Spleen (tissue), 11 donors: ENCODE results near the gene PAOX. TPM values are rescaled to one million over a fixed set of nuclear protein-coding genes. Genes with fewer than 3 reads are reported as not detected.

ENCODE experiments used
- DNase-seq: peaks from one replicate; pipeline ENCODE4 v3.0.0-alpha.2; 2020
- H3K27ac ChIP-seq, 8 donors: fragments of 200-600 bp; sonication (generic) in 7 of 8; 1 replicate in 4 of 8; 2 replicates in 4 of 8; pipeline versions ENCODE4 v1.5.0 to v1.8.0; 2016 to 2021; ENCODE audit warnings: inconsistent platforms in 4 of 8, mild to moderate bottlenecking in 4 of 8, moderate library complexity in 1 of 8
- H3K27me3 ChIP-seq, 7 donors: fragments of 200-600 bp; sonication (generic) in 6 of 7; replicated peaks in 1 of 7; 1 replicate in 4 of 7; 2 replicates in 3 of 7; pipeline versions ENCODE4 v1.5.0 to v1.8.0; 2016 to 2021; ENCODE audit warnings: inconsistent platforms in 3 of 7, mild to moderate bottlenecking in 1 of 7
- H3K36me3 ChIP-seq, 6 donors: fragments of 200-600 bp; sonication (generic) in 5 of 6; 1 replicate in 4 of 6; 2 replicates in 2 of 6; pipeline versions ENCODE4 v1.5.0 to v1.8.0; 2016 to 2021; ENCODE audit warnings: inconsistent platforms in 2 of 6
- H3K4me1 ChIP-seq, 6 donors: fragments of 200-600 bp; sonication (generic) in 5 of 6; 1 replicate in 3 of 6; 2 replicates in 3 of 6; pipeline versions ENCODE4 v1.5.0 to v1.8.0; 2016 to 2021; ENCODE audit warnings: inconsistent platforms in 3 of 6
- H3K4me3 ChIP-seq, 8 donors: fragments of 200-600 bp; sonication (generic) in 7 of 8; 1 replicate in 4 of 8; 2 replicates in 4 of 8; pipeline versions ENCODE4 v1.5.0 to v1.8.0; 2016 to 2021; ENCODE audit warnings: inconsistent platforms in 4 of 8, mild to moderate bottlenecking in 4 of 8, moderate library complexity in 2 of 8
- H3K9me3 ChIP-seq, 8 donors: fragments of 200-600 bp; sonication (generic) in 7 of 8; 1 replicate in 4 of 8; 2 replicates in 4 of 8; pipeline versions ENCODE4 v1.5.0 to v1.8.0; 2016 to 2021; ENCODE audit warnings: inconsistent platforms in 4 of 8
- CTCF ChIP-seq, 11 experiments: fragments of 200-600 bp in 7 of 11; fragments of 450-650 bp in 4 of 11; sonication (generic) in 4 of 11; IDR thresholded peaks in 8 of 11; conservative IDR thresholded peaks in 3 of 11; 1 replicate in 7 of 11; 2 replicates in 4 of 11; pipeline versions ENCODE4 v1.4.0 to v1.8.0; 2016 to 2021; ENCODE audit warnings: antibody characterized with exemption in 11 of 11, inconsistent platforms in 4 of 11, mild to moderate bottlenecking in 1 of 11
- POLR2A ChIP-seq, 3 donors: fragments of 450-650 bp; IDR thresholded peaks; one replicate each; pipeline ENCODE4 v1.5.1; 2017; ENCODE audit warnings: antibody characterized with exemption in 3 of 3, mild to moderate bottlenecking in 1 of 3
- POLR2AphosphoS5 ChIP-seq, 3 donors: sonication (generic); formaldehyde crosslinking; IDR thresholded peaks; one replicate each; pipeline ENCODE4 v1.5.1; 2017; ENCODE audit warnings: antibody characterized with exemption in 3 of 3
- WGBS, 5 donors: extraction: QIAGEN DNeasy Blood & Tissue Kit in 3 of 5; methylation state at CpG; one replicate each; pipeline versions ENCODE4 v1.1.5 to v1.1.7; 2013 to 2018; 5-methylcytosine and 5-hydroxymethylcytosine counted together
- intact Hi-C: fragments of 100-400 bp; cut with DNase I; formaldehyde crosslinking; loops from one replicate; pipeline ENCODE4 v1.15.0; 2023; ENCODE audit warnings: low total_unique reads
- polyA plus RNA-seq, 3 donors: library from polyadenylated mRNA; stranded (reverse); fragments of 200-250 nt; gene quantifications; one replicate each; pipeline ENCODE4 v1.2.1, GENCODE V29; 2013
- total RNA-seq, 7 donors: library from RNA; depleted of rRNA in 3 of 7; stranded (reverse); fragments of >200 nt in 3 of 7; fragmentation: NEBNext Ultra II Directional in 4 of 7; extraction: Animal tissue kit (Norgen Biotek cat#: 25700) in 4 of 7; gene quantifications; one replicate each; pipeline versions ENCODE4 v1.1.0 to v1.2.1, GENCODE V29; 2016 to 2021
- donor health status: healthy with polysubstance abuse.
- donor health status: DM: no; HTN: no; CAD: no; lungs with moderate emphysema.
- donor health status: DM: no; HTN: no; CAD: no.
- donor health status: Bipolar disorder and iron deficiency.
- donor health status: healthy.
- donor health status: DM: no; HTN: no; CAD: no.
- donor health status: DM: yes; HTN: yes; CAD: no.

Gene PAOX
- total and polyA plus RNA-seq, 10 donors = 15.4 to 34.0 (median 21.5) TPM

- H3K27ac ChIP-seq = no peak overlapping the region
- intact Hi-C loops = loop anchor here (10.0 kb wide), 1 partner anchor 185 kb away; the partner anchor contains the start of gene CYP2E1
- H3K9me3 ChIP-seq = no peaks in the 10 kb centered on the region
- whole genome bisulfite sequencing, 5 donors = 90 to 95% (median 92%) methylated on average over 13 of the region's 13 CpGs
- no peak for DNase-seq
- H3K36me3 ChIP-seq = no peaks in the 10 kb centered on the region
- no peak for TF ChIP-seq CTCF (IDR thresholded peaks at IDR 0.05 in 8 of 11, conservative IDR thresholded peaks at IDR 0.05 in 3 of 11)
- TF ChIP-seq POLR2A (IDR thresholded peaks at IDR 0.05) = no peak
- TF ChIP-seq POLR2AphosphoS5 (IDR thresholded peaks at IDR 0.05) = no peak
- H3K4me1 ChIP-seq = peaks cover 12 to 27% (median 21%) of the 10 kb centered on the region in 6 donors
- H3K4me3 ChIP-seq = no peak overlapping the region
- peaks cover 0 to 100% (median 50%) of the 10 kb centered on the region in 7 donors for H3K27me3 ChIP-seq
These were observed 39.2 kb upstream of the PAOX start for GRCh38 chr10:133339708-133340380.

DNA sequence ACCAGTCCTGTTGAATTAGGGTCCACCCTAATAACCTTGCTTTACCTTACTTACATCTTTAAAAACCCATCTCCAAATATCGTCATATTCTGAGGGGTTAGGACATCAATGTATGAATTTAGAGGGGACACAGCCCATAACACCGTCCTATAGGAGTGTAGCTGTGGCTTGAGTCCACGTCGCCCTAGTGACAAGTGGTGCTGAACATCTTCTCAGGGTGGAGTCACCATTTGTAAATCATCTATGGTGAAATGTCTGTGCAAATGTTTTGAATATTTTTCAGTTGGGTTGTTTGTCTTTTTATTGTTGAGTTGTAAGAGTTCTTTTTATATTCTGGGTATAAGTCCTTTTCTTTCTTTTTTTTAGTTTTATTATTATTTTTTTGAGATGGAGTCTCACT, 37.1 kb upstream of the PAOX start:
- no peak for TF ChIP-seq POLR2AphosphoS5 (IDR thresholded peaks at IDR 0.05)
- TF ChIP-seq POLR2A (IDR thresholded peaks at IDR 0.05) = no peak
- TF ChIP-seq CTCF (IDR thresholded peaks at IDR 0.05 in 8 of 11, conservative IDR thresholded peaks at IDR 0.05 in 3 of 11) = no peak
- DNase-seq = no peak
- Histone ChIP-seq H3K4me1 (peaks cover 0 to 6% (median under 1%) of the 10 kb centered on the region in 6 donors), H3K27ac (no peak overlapping the region), H3K27me3 (peaks cover 0 to 100% (median 34%) of the 10 kb centered on the region in 7 donors), H3K4me3 (no peak overlapping the region), H3K9me3 (no peaks in the 10 kb centered on the region), H3K36me3 (no peaks in the 10 kb centered on the region)
- intact Hi-C loops = no loop called here
- 83 to 94% (median 88%) methylated on average over 4 of the region's 4 CpGs for WGBS, 5 donors

GRCh38 chr10:133342942-133343341, 36.1 kb upstream of the PAOX start:
- no peak for TF ChIP-seq CTCF (IDR thresholded peaks at IDR 0.05 in 8 of 11, conservative IDR thresholded peaks at IDR 0.05 in 3 of 11)
- TF ChIP-seq POLR2AphosphoS5 (IDR thresholded peaks at IDR 0.05) = no peak
- H3K27ac ChIP-seq = no peak overlapping the region
- H3K36me3 ChIP-seq = no peaks in the 10 kb centered on the region
- no peaks in the 10 kb centered on the region for H3K4me1 ChIP-seq
- no peaks in the 10 kb centered on the region for H3K9me3 ChIP-seq
- no peak for DNase-seq
- intact Hi-C loops = no loop called here
- peaks cover 0 to 100% (median 33%) of the 10 kb centered on the region in 7 donors for H3K27me3 ChIP-seq
- H3K4me3 ChIP-seq = no peak overlapping the region
- 71 to 86% (median 82%) methylated on average over 8 of the region's 8 CpGs for WGBS, 5 donors

- no peaks in the 10 kb centered on the region for H3K9me3 ChIP-seq
- H3K27ac ChIP-seq = no peak overlapping the region
- no peak for DNase-seq
- WGBS, 5 donors = 59 to 71% (median 65%) methylated on average over 9 of the region's 9 CpGs
- H3K27me3 ChIP-seq = peaks cover 0 to 100% (median 36%) of the 10 kb centered on the region in 7 donors
- TF ChIP-seq POLR2A (IDR thresholded peaks at IDR 0.05) (no peak), CTCF (IDR thresholded peaks at IDR 0.05 in 8 of 11, conservative IDR thresholded peaks at IDR 0.05 in 3 of 11) (no peak), POLR2AphosphoS5 (IDR thresholded peaks at IDR 0.05) (no peak)
- no peaks in the 10 kb centered on the region for H3K4me1 ChIP-seq
- intact Hi-C loops = no loop called here
- no peaks in the 10 kb centered on the region for H3K36me3 ChIP-seq
- no peak overlapping the region for H3K4me3 ChIP-seq
These were observed 35.5 kb upstream of the PAOX start for GRCh38 chr10:133343558-133343957.
